Loucy (cell line): Measurements from ENCODE around the gene SH2D3C.
"Not testable (repeated sequence)": the region's sequence is repeated elsewhere in the genome, so short reads cannot be mapped to it uniquely, and the experiment has no call there.

Experiments used
- H2AFZ ChIP-seq: fragments of 200-600 bp; sonication (generic); 2 replicates; pipeline ENCODE4 v1.6.0; 2016; ENCODE audit warnings: antibody characterized with exemption, mild to moderate bottlenecking, low read length, moderate library complexity
- H3F3A ChIP-seq: fragments of 200-600 bp; 2 replicates; pipeline ENCODE4 v1.6.0; 2016; ENCODE audit warnings: antibody characterized with exemption, low read depth, mild to moderate bottlenecking
- H3K27me3 ChIP-seq: fragments of 200-600 bp; sonication (generic); 2 replicates; pipeline ENCODE4 v1.6.1; 2014; ENCODE audit warnings: low read length, mild to moderate bottlenecking; ENCODE audit not compliant: insufficient read depth, poor library complexity, severe bottlenecking
- H3K36me3 ChIP-seq: fragments of 200-600 bp; sonication (generic); 2 replicates; pipeline ENCODE4 v1.6.1; 2016; ENCODE audit warnings: low read length; ENCODE audit not compliant: insufficient read depth
- H3K4me1 ChIP-seq: fragments of 200-600 bp; sonication (generic); 2 replicates; pipeline ENCODE4 v1.5.1; 2014; ENCODE audit warnings: low read length, mild to moderate bottlenecking; ENCODE audit not compliant: insufficient read depth, poor library complexity, severe bottlenecking
- H3K4me2 ChIP-seq: fragments of 200-600 bp; sonication (generic); 2 replicates; pipeline ENCODE4 v1.6.0; 2014; ENCODE audit warnings: antibody characterized with exemption, low read length, low read depth, mild to moderate bottlenecking; ENCODE audit not compliant: poor library complexity, severe bottlenecking
- H3K4me3 ChIP-seq: fragments of 200-600 bp; sonication (generic); 2 replicates; pipeline ENCODE4 v1.5.1; 2014; ENCODE audit warnings: low read length, mild to moderate bottlenecking, mixed read lengths; ENCODE audit not compliant: poor library complexity, severe bottlenecking
- H3K79me2 ChIP-seq: fragments of 200-600 bp; sonication (generic); 2 replicates; pipeline ENCODE4 v1.6.1; 2014; ENCODE audit warnings: low read length; ENCODE audit not compliant: insufficient read depth
- H3K9ac ChIP-seq: fragments of 200-600 bp; sonication (generic); 2 replicates; pipeline ENCODE4 v1.6.0; 2014; ENCODE audit warnings: mild to moderate bottlenecking, low read depth, low read length, moderate library complexity; ENCODE audit not compliant: poor library complexity, severe bottlenecking
- H3K9me2 ChIP-seq: fragments of 200-600 bp; sonication (generic); replicated peaks from 2 replicates; pipeline ENCODE4 v1.6.1; 2016; ENCODE audit warnings: low read depth, low read length, mixed read lengths
- H3K9me3 ChIP-seq: fragments of 200-600 bp; sonication (generic); 2 replicates; pipeline ENCODE4 v1.6.1; 2014; ENCODE audit warnings: mild to moderate bottlenecking, antibody characterized with exemption, low read length, low read depth; ENCODE audit not compliant: insufficient read depth
- H4K20me1 ChIP-seq: fragments of 200-600 bp; sonication (generic); 2 replicates; pipeline ENCODE4 v1.6.0; 2014; ENCODE audit warnings: antibody characterized with exemption, low read length, mild to moderate bottlenecking; ENCODE audit not compliant: insufficient read depth, poor library complexity, severe bottlenecking
- EZH2phosphoT487 ChIP-seq: fragments of 200-600 bp; IDR thresholded peaks from 2 replicates; pipeline ENCODE4 v1.6.1; 2018; ENCODE audit warnings: antibody characterized with exemption, mild to moderate bottlenecking, moderate library complexity, borderline replicate concordance
- TF ChIP-seq, protein P1 (sequence below): fragments of 200-600 bp; sonication (generic); conservative IDR thresholded peaks from 2 replicates; pipeline ENCODE4 v1.5.1; 2014; ENCODE audit warnings: mild to moderate bottlenecking, antibody characterized with exemption, low read length

Gene SH2D3C

DNA sequence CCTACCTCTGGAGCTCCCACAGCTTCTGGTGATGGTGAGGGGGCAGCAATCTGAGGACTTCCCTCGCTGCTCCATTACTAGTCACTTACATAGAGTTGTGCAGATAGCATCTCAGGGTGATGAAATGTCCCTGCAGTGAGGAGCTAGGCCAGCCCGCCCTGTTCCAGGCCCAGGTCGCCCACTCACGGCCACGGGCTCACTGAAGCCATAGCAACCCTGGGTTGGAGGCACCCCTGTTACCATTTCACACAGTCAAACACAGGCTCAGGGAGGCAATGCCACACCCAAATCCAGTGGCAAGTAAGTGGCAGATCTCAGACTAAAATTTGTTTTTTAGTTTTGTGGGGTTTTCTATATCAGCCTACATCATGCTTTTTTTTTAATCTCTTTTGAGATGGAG, 19.6 kb downstream of the SH2D3C start:
- Histone ChIP-seq H3K9me2 (no peaks in the 10 kb centered on the region), H3K27me3 (no peaks in the 10 kb centered on the region), H3K79me2 (peaks cover 25% of the 10 kb centered on the region), H3K4me3 (no peak overlapping the region), H3K4me2 (no peak overlapping the region), H4K20me1 (peaks cover 15% of the 10 kb centered on the region), H3F3A (no peaks in the 10 kb centered on the region), H2AFZ (no peak overlapping the region), H3K4me1 (no peaks in the 10 kb centered on the region), H3K9ac (no peak overlapping the region), H3K9me3 (no peaks in the 10 kb centered on the region), H3K36me3 (peaks cover 33% of the 10 kb centered on the region; the same call in 1 of the 2 replicates)
- TF ChIP-seq, protein P1, sequence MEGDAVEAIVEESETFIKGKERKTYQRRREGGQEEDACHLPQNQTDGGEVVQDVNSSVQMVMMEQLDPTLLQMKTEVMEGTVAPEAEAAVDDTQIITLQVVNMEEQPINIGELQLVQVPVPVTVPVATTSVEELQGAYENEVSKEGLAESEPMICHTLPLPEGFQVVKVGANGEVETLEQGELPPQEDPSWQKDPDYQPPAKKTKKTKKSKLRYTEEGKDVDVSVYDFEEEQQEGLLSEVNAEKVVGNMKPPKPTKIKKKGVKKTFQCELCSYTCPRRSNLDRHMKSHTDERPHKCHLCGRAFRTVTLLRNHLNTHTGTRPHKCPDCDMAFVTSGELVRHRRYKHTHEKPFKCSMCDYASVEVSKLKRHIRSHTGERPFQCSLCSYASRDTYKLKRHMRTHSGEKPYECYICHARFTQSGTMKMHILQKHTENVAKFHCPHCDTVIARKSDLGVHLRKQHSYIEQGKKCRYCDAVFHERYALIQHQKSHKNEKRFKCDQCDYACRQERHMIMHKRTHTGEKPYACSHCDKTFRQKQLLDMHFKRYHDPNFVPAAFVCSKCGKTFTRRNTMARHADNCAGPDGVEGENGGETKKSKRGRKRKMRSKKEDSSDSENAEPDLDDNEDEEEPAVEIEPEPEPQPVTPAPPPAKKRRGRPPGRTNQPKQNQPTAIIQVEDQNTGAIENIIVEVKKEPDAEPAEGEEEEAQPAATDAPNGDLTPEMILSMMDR, result no peak
- TF ChIP-seq EZH2phosphoT487, result no peak

DNA sequence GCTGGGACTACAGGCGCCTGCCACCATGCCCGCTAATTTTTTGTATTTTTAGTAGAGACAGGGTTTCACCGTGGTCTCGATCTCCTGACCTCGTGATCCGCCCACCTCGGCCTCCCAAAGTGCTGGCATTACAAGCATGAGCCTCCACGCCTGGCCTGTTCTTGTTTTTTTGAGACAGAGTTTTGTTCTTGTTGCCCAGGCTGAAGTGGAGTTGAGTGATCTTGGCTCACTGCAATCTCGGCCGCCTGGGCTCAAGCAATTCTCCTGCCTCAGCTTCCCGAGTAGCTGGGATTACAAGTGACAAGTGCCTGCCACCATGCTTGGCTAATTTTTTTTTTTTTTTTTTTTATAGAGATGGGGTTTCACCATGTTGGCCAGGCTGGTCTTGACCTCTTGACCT, 21.7 kb downstream of the SH2D3C start:
- H3K9me2 ChIP-seq, H2AFZ ChIP-seq, H3F3A ChIP-seq, H3K4me1 ChIP-seq, H3K9ac ChIP-seq, H3K4me2 ChIP-seq, H3K4me3 ChIP-seq, H3K27me3 ChIP-seq, H3K79me2 ChIP-seq, H3K9me3 ChIP-seq: not testable (repeated sequence)
- H4K20me1 ChIP-seq, result peaks cover 12% of the 10 kb centered on the region
- peaks cover 36% of the 10 kb centered on the region; the same call in 1 of the 2 replicates for H3K36me3 ChIP-seq

DNA sequence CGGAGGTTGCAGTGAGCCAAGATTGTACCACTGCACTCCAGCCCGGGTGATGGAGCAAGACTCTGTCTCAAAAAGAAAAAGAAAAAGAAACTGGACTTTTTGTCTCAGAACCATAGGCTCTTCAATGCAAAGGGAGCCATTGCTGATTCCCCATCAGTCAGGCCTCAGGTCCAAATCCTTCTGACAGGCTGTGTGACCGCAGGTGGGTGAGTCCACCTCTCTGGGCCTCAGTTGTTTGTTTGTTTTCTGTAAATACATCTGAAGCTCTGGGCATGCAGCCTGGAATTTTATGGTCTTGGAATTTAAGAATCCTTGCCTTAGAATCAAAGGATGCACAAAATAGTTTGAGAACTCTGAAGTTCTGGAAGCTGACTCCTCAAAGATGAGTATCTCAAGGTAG, 22.2 kb downstream of the SH2D3C start:
- Histone ChIP-seq H3K36me3 (peaks cover 36% of the 10 kb centered on the region; the same call in 1 of the 2 replicates), H2AFZ (no peak overlapping the region), H3K9me2 (no peaks in the 10 kb centered on the region), H3K4me1 (no peaks in the 10 kb centered on the region), H3F3A (no peaks in the 10 kb centered on the region), H3K4me2 (no peak overlapping the region), H3K79me2 (no peaks in the 10 kb centered on the region; the same call in 1 of the 2 replicates), H3K4me3 (no peak overlapping the region), H4K20me1 (peaks cover 18% of the 10 kb centered on the region), H3K9ac (no peak overlapping the region), H3K27me3 (no peaks in the 10 kb centered on the region), H3K9me3 (no peaks in the 10 kb centered on the region)
- TF ChIP-seq, protein P1, result no peak
- no peak for TF ChIP-seq EZH2phosphoT487
